Kidney (tissue), 14 donors: ENCODE measurements around the gene KRTAP19-1. TPM values are rescaled to one million over a fixed set of nuclear protein-coding genes. Genes with fewer than 3 reads are reported as not detected.

Source experiments
- DNase-seq, 5 donors: peaks; one replicate each; pipeline ENCODE4 v3.0.0-alpha.2; 2013 to 2020
- FAIRE-seq: peaks from 2 replicates; lab custom pipeline; 2012; peaks lifted over from hg19 to GRCh38; lab: Jason Lieb, UNC
- H3K27ac ChIP-seq, 2 donors: one replicate each; pipeline ENCODE4 v1.7.0; 2013; ENCODE audit warnings: low read depth in 2 of 2, low read length in 2 of 2, inconsistent platforms in 1 of 2
- H3K27me3 ChIP-seq: one replicate; pipeline ENCODE4 v1.7.1; 2013; ENCODE audit warnings: low read length, inconsistent platforms; ENCODE audit not compliant: control insufficient read depth, insufficient read depth
- H3K36me3 ChIP-seq, 3 donors: one replicate each; pipeline versions ENCODE4 v1.7.0 to v1.7.1; 2013; ENCODE audit warnings: low read length in 3 of 3, control low read depth in 1 of 3, inconsistent platforms in 1 of 3; ENCODE audit not compliant: insufficient read depth in 3 of 3, control insufficient read depth in 2 of 3
- H3K4me1 ChIP-seq, 3 donors: one replicate each; pipeline versions ENCODE4 v1.7.0 to v1.7.1; 2013; ENCODE audit warnings: low read length in 3 of 3, inconsistent platforms in 1 of 3, low read depth in 1 of 3; ENCODE audit not compliant: control insufficient read depth in 2 of 3, insufficient read depth in 2 of 3
- H3K4me3 ChIP-seq, 3 donors: one replicate each; pipeline versions ENCODE4 v1.7.0 to v1.8.1; 2013; ENCODE audit warnings: low read length in 3 of 3, control low read depth in 1 of 3, inconsistent platforms in 1 of 3
- H3K9ac ChIP-seq, 3 donors: one replicate each; pipeline versions ENCODE4 v1.7.0 to v1.7.1; 2013; ENCODE audit warnings: low read length in 3 of 3, control low read depth in 1 of 3, inconsistent platforms in 1 of 3
- H3K9me3 ChIP-seq, 3 donors: one replicate each; pipeline versions ENCODE4 v1.7.0 to v1.7.1; 2013; ENCODE audit warnings: low read length in 3 of 3, control low read depth in 1 of 3, inconsistent platforms in 1 of 3; ENCODE audit not compliant: control insufficient read depth in 2 of 3, insufficient read depth in 1 of 3
- CTCF ChIP-seq: IDR thresholded peaks from 3 replicates; pipeline ENCODE4 v1.5.1; 2012; ENCODE audit warnings: mild to moderate bottlenecking, moderate library complexity, borderline replicate concordance; ENCODE audit not compliant: insufficient read depth; ENCODE audit errors: extremely low read depth
- intact Hi-C: fragments of 100-400 bp; cut with DNase I; formaldehyde crosslinking; loops from one replicate; pipeline ENCODE4 v1.11.1; 2022
- polyA plus RNA-seq: library from polyadenylated mRNA; stranded (reverse); fragments of 350-450 nt; fragmentation: Illumina TruSeq; extraction: RNeasy Lipid Tissue Mini Kit (QIAGEN cat#74804); gene quantifications from one replicate; pipeline ENCODE4 v1.2.3, GENCODE V29; 2014; ENCODE audit warnings: low read depth, low replicate concordance; ENCODE audit not compliant: insufficient read depth
- total RNA-seq: library from RNA; stranded (reverse); fragmentation: NEBNext Ultra II Directional; extraction: Animal tissue kit (Norgen Biotek cat#: 25700); gene quantifications from one replicate; pipeline ENCODE4 v1.2.1, GENCODE V29; 2021
- donor health status: control.
- donor health status: control.
- donor health status: control.
- donor health status: control.
- donor health status: control.
- donor health status: DM: yes; HTN: yes; CAD: no.
- donor health status: Normal renal cell carcinoma (clear cell type).

The KRTAP19-1 gene
- total and polyA plus RNA-seq, 2 donors from 2014 or later: not detected

GRCh38 chr21:30502041-30502440 is 21.9 kb upstream of the KRTAP19-1 start, which contains the start of gene KRTAP19-5:
Gene KRTAP19-5 (minus strand): TSS chr21:30502141. CDS start chr21:30502090, 51 bp downstream.
- Histone ChIP-seq H3K27me3 (no peaks in the 10 kb centered on the region), H3K9ac (no peak within 1 kb of the TSS), H3K36me3 (no peaks in the 10 kb centered on the region), H3K27ac (no peak within 1 kb of the TSS), H3K4me3 (no peak within 1 kb of the TSS), H3K4me1 (no peaks in the 10 kb centered on the region), H3K9me3 (no peaks in the 10 kb centered on the region)
- TF ChIP-seq CTCF: no peak
- no peak for DNase-seq
- FAIRE-seq: no peak
- intact Hi-C loops: no loop called here

- H3K9me3 ChIP-seq: no peaks in the 10 kb centered on the region
- H3K4me1 ChIP-seq: no peaks in the 10 kb centered on the region
- no peak for TF ChIP-seq CTCF
- DNase-seq (no peak), FAIRE-seq (no peak)
- H3K27me3 ChIP-seq: no peaks in the 10 kb centered on the region
- no peak within 1 kb of the TSS for H3K4me3 ChIP-seq
- no peaks in the 10 kb centered on the region for H3K36me3 ChIP-seq
- H3K27ac ChIP-seq: no peak within 1 kb of the TSS
- H3K9ac ChIP-seq: no peak within 1 kb of the TSS
- intact Hi-C loops: no loop called here
Measured at GRCh38 chr21:30497065-30497464, 16.9 kb upstream of the KRTAP19-1 start, which contains the start of gene KRTAP19-4. Gene KRTAP19-4 (minus strand): TSS chr21:30497165. CDS start chr21:30497110, 55 bp downstream.

DNA sequence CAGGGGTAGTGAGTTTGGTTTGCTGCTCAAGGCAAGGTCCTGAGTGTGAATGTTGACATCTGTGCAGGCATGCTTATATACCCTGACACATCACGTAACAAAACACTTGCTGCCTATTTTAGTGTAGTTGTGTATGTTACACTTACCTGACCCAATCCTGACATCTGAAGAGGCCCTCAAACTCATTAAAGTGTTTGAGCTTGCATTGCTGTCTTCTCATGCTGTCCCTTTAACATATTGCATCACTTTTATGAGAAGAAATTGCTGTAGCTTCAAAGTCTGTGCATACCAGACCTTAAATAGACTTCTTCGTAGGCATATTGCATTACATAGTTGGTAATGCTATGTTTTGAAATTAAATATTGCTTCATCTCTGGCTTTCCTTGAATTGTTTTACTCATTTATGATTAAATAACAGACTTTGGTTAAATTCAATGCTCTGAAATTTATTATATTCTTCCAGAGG is 11.8 kb upstream of the KRTAP19-1 start, which contains the start of gene KRTAP19-3:
Gene KRTAP19-3, minus strand, starts transcription at position 51 of the 466 bp plus-strand sequence. CDS start 56 bp downstream, outside the sequence.
- no peak for FAIRE-seq
- Histone ChIP-seq H3K4me1 (no peaks in the 10 kb centered on the region), H3K36me3 (no peaks in the 10 kb centered on the region), H3K4me3 (no peak within 1 kb of the TSS), H3K9me3 (no peaks in the 10 kb centered on the region), H3K9ac (no peak within 1 kb of the TSS), H3K27me3 (no peaks in the 10 kb centered on the region), H3K27ac (no peak within 1 kb of the TSS)
- DNase-seq: peak in 1 of 5 donors; percentile 0
- no peak for TF ChIP-seq CTCF
- intact Hi-C loops: no loop called here
